HS-27A (cell line): ENCODE results near the gene IFT122.

ENCODE experiments used
- DNase-seq: peaks from one replicate; pipeline ENCODE4 v3.0.0-alpha.2; 2012; ENCODE audit warnings: low read depth, missing footprints

IFT122 gene

GRCh38 chr3:129557548-129557894, 117.5 kb downstream of the IFT122 start:
- no peak for DNase-seq

- no peak for DNase-seq
Measured at GRCh38 chr3:129558081-129558771, 118.2 kb downstream of the IFT122 start.

- DNase-seq: peak; percentile 54
Measured at GRCh38 chr3:129558772-129559564, 118.9 kb downstream of the IFT122 start.

GRCh38 chr3:129559565-129560079, 119.6 kb downstream of the IFT122 start:
- no peak for DNase-seq

GRCh38 chr3:129560269-129560787, 120.3 kb downstream of the IFT122 start:
- DNase-seq: no peak

- DNase-seq: peak; percentile 12
Measured at GRCh38 chr3:129560911-129561594, 121.0 kb downstream of the IFT122 start.

- no peak for DNase-seq
Measured at GRCh38 chr3:129561619-129562248, 121.7 kb downstream of the IFT122 start.

GRCh38 chr3:129562803-129563202, 122.8 kb downstream of the IFT122 start:
- DNase-seq: no peak

- no peak for DNase-seq
Measured at GRCh38 chr3:129563332-129563731, 123.3 kb downstream of the IFT122 start.

GRCh38 chr3:129563850-129564535, 124.0 kb downstream of the IFT122 start:
- no peak for DNase-seq

- DNase-seq: no peak
Measured at GRCh38 chr3:129564981-129565644, 125.1 kb downstream of the IFT122 start.

- DNase-seq: no peak
Measured at GRCh38 chr3:129565902-129566301, 125.9 kb downstream of the IFT122 start.

GRCh38 chr3:129567176-129567705, 127.2 kb downstream of the IFT122 start:
- DNase-seq: no peak

- no peak for DNase-seq
Measured at GRCh38 chr3:129567939-129568338, 127.9 kb downstream of the IFT122 start.

GRCh38 chr3:129569856-129570255, 129.8 kb downstream of the IFT122 start:
- DNase-seq: no peak
